GM19455 (cell line): Measurements from ENCODE around the gene PRDM11.
"Not testable (repeated sequence)": the region's sequence is repeated elsewhere in the genome, so short reads cannot be mapped to it uniquely, and the experiment has no call there.

Experiments used
- ATAC-seq: cut with Tn5 transposase; IDR thresholded peaks from one replicate; pipeline ENCODE4 v1.9.1; 2021; ENCODE audit not compliant: unreplicated experiment

PRDM11 gene

GRCh38 chr11:45229401-45230020 is 83.1 kb downstream of the PRDM11 start:
- no peak for ATAC-seq

GRCh38 chr11:45232341-45233080 is 86.1 kb downstream of the PRDM11 start:
- ATAC-seq, result no peak

GRCh38 chr11:45233121-45233803 is 86.8 kb downstream of the PRDM11 start:
- ATAC-seq, result no peak

- ATAC-seq, result no peak
Observed at GRCh38 chr11:45233804-45234170, 87.3 kb downstream of the PRDM11 start.

- ATAC-seq, result no peak
Observed at GRCh38 chr11:45234306-45235006, 88.0 kb downstream of the PRDM11 start.

GRCh38 chr11:45237711-45238315 is 91.4 kb downstream of the PRDM11 start:
- ATAC-seq, result no peak

GRCh38 chr11:45238724-45239123 is 92.3 kb downstream of the PRDM11 start:
- no peak for ATAC-seq

- ATAC-seq, result no peak
Observed at GRCh38 chr11:45239733-45240132, 93.3 kb downstream of the PRDM11 start.

GRCh38 chr11:45243967-45244366 is 97.5 kb downstream of the PRDM11 start:
- no peak for ATAC-seq

GRCh38 chr11:45245218-45246045 is 99.0 kb downstream of the PRDM11 start:
- no peak for ATAC-seq

- no peak for ATAC-seq
Observed at GRCh38 chr11:45246241-45246640, 99.8 kb downstream of the PRDM11 start.

- no peak for ATAC-seq
Observed at GRCh38 chr11:45247433-45247832, 101.0 kb downstream of the PRDM11 start.

GRCh38 chr11:45248501-45249011 is 102.1 kb downstream of the PRDM11 start:
- ATAC-seq, result no peak

- ATAC-seq, result not testable (repeated sequence)
Observed at GRCh38 chr11:45249372-45249771, 102.9 kb downstream of the PRDM11 start.

GRCh38 chr11:45250035-45250718 is 103.7 kb downstream of the PRDM11 start:
- no peak for ATAC-seq

- no peak for ATAC-seq
Observed at GRCh38 chr11:45252134-45252856, 105.9 kb downstream of the PRDM11 start.

- no peak for ATAC-seq
Observed at GRCh38 chr11:45252877-45253276, 106.4 kb downstream of the PRDM11 start.

- no peak for ATAC-seq
Observed at GRCh38 chr11:45253640-45254039, 107.2 kb downstream of the PRDM11 start.

- no peak for ATAC-seq
Observed at GRCh38 chr11:45254070-45254469, 107.6 kb downstream of the PRDM11 start.
